ENCODE results near the gene LSM4.
"Not testable (repeated sequence)": the region's sequence is repeated elsewhere in the genome, so short reads cannot be mapped to it uniquely, and the experiment has no call there.

Gene LSM4

GRCh38 chr19:18342090-18342632 is 19.3 kb upstream of the LSM4 start:
- DNase-seq, result no peak

GRCh38 chr19:18340990-18341868 is 18.4 kb upstream of the LSM4 start:
- no peak for DNase-seq

GRCh38 chr19:18340190-18340989 is 17.5 kb upstream of the LSM4 start, which contains the start of gene PGPEP1:
TSS of gene PGPEP1 (plus strand) at chr19:18340598. CDS start at chr19:18340682, 84 bp downstream.
- peak; percentile 61 for DNase-seq

- no peak for DNase-seq
These were observed 16.8 kb upstream of the LSM4 start for GRCh38 chr19:18339723-18340122.

- DNase-seq, result no peak
These were observed 15.7 kb upstream of the LSM4 start for GRCh38 chr19:18338541-18338940.

- DNase-seq, result no peak
These were observed 13.2 kb upstream of the LSM4 start for GRCh38 chr19:18336121-18336520.

GRCh38 chr19:18333680-18334079 is 10.8 kb upstream of the LSM4 start:
- no peak for DNase-seq

GRCh38 chr19:18332917-18333530 is 10.1 kb upstream of the LSM4 start:
- no peak for DNase-seq

- DNase-seq, result no peak
These were observed 8.0 kb upstream of the LSM4 start for GRCh38 chr19:18330868-18331267.

- DNase-seq, result no peak
These were observed 6.1 kb upstream of the LSM4 start for GRCh38 chr19:18329035-18329376.

- peak; percentile 85 for DNase-seq
These were observed 5.6 kb upstream of the LSM4 start for GRCh38 chr19:18328340-18329034.

GRCh38 chr19:18326772-18327171 is 3.9 kb upstream of the LSM4 start:
- DNase-seq, result no peak

- DNase-seq, result not testable (repeated sequence)
These were observed 1.5 kb upstream of the LSM4 start for GRCh38 chr19:18324373-18324731.

GRCh38 chr19:18322318-18322758 is 538 bp downstream of the LSM4 start:
- peak; percentile 46 for DNase-seq

GRCh38 chr19:18321734-18322102 is 1.2 kb downstream of the LSM4 start:
- DNase-seq, result no peak

GRCh38 chr19:18320865-18321733 is 1.8 kb downstream of the LSM4 start:
- DNase-seq, result no peak

GRCh38 chr19:18319591-18320135 is 3.2 kb downstream of the LSM4 start:
- no peak for DNase-seq

- no peak for DNase-seq
These were observed 4.7 kb downstream of the LSM4 start for GRCh38 chr19:18317961-18318800.

GRCh38 chr19:18313398-18313797 is 9.5 kb downstream of the LSM4 start:
- DNase-seq, result no peak

- no peak for DNase-seq
These were observed 10.8 kb downstream of the LSM4 start for GRCh38 chr19:18312092-18312534.

All from right kidney (tissue), 1 donor.